Duodenal mucosa (tissue), 2 donors: ENCODE results near the gene SLC15A4.

ENCODE experiments used
- H3K27ac ChIP-seq: one replicate; pipeline ENCODE4 v1.7.0; 2013; ENCODE audit warnings: low read depth, low read length
- H3K27me3 ChIP-seq, 2 donors: one replicate each; pipeline ENCODE4 v1.7.0; 2013; ENCODE audit warnings: low read length in 2 of 2, control low read depth in 1 of 2; ENCODE audit not compliant: insufficient read depth in 2 of 2, control insufficient read depth in 1 of 2
- H3K36me3 ChIP-seq, 2 donors: one replicate each; pipeline ENCODE4 v1.7.0; 2013; ENCODE audit warnings: low read length in 2 of 2, control low read depth in 1 of 2; ENCODE audit not compliant: insufficient read depth in 2 of 2, control insufficient read depth in 1 of 2
- H3K4me1 ChIP-seq, 2 donors: one replicate each; pipeline ENCODE4 v1.7.0; 2013; ENCODE audit warnings: low read length in 2 of 2, control low read depth in 1 of 2; ENCODE audit not compliant: insufficient read depth in 2 of 2, control insufficient read depth in 1 of 2
- H3K4me3 ChIP-seq, 2 donors: one replicate each; pipeline ENCODE4 v1.7.0; 2013; ENCODE audit warnings: low read length in 2 of 2, low read depth in 1 of 2
- H3K9ac ChIP-seq, 2 donors: one replicate each; pipeline ENCODE4 v1.7.0; 2013; ENCODE audit warnings: low read length in 2 of 2, low read depth in 1 of 2
- H3K9me3 ChIP-seq, 2 donors: one replicate each; pipeline ENCODE4 v1.7.0; 2013; ENCODE audit warnings: low read length in 2 of 2, control low read depth in 1 of 2; ENCODE audit not compliant: control insufficient read depth in 1 of 2

SLC15A4 gene

DNA sequence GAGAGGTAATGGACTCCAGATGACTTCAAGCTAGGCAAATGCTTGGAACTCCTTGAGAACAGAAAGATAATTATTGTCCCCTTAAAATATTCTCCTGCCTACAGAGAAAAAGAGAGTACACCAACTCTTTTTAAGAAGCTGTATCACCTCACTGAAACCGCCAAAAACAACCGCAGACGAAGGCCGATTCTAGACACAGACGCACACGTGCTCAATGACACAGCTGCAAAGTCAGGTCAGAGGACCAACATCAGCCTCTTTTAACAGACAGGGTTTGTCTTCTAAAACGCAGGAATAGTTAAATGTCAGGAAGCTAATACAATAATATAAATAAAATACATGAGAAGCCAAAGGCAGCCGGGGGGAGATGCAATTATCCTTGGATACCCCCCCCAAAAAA lies 19.0 kb downstream of the SLC15A4 start:
- Histone ChIP-seq H3K36me3 (peaks cover 28 to 74% of the 10 kb centered on the region in 2 donors), H3K4me3 (no peak overlapping the region), H3K27me3 (no peaks in the 10 kb centered on the region), H3K9me3 (no peaks in the 10 kb centered on the region), H3K4me1 (no peaks in the 10 kb centered on the region), H3K27ac (no peak overlapping the region), H3K9ac (no peak overlapping the region)

DNA sequence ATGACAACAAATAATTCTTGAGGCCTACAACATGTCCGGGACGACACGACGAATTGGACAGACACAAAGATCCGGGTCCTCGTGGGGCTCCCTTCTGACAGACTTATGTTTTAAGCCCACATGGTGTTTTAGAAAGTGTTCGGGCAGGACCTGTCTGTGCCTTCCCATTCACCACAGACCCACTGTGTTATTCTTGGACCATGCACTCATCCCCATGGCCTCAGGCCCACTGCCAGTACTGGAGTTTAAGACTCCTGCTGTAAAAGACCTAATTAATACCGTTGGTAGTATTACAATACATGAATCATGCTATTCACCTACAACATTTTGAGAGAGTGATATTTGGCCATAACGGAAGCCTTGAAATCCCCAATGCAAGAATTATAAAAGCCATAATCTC lies 20.0 kb downstream of the SLC15A4 start:
- H3K27me3 ChIP-seq: no peaks in the 10 kb centered on the region
- H3K9me3 ChIP-seq: no peaks in the 10 kb centered on the region
- H3K9ac ChIP-seq: no peak overlapping the region
- no peak overlapping the region for H3K4me3 ChIP-seq
- peaks cover 30 to 77% of the 10 kb centered on the region in 2 donors for H3K36me3 ChIP-seq
- no peak overlapping the region for H3K27ac ChIP-seq
- H3K4me1 ChIP-seq: peaks cover 0 to 3% of the 10 kb centered on the region in 2 donors

DNA sequence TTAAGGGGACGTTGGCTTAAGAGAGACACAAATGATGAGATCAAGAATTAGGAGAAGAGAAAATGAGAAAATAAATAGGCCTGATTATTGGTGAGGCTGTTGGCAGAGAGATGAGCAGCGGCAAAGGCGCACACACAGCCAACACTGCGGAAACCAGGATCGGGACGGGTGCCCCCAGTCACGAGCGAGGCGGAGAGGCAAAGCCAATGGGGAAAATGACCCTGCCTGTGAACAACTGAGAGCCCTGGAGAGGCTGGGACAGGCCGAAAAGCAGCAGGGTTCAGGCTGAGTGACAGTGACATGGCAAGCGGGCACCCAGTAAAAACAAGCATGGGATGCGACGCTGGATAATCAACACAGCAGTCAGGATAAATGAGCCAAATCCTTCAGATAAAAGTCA lies 21.0 kb downstream of the SLC15A4 start:
- Histone ChIP-seq H3K4me3 (no peak overlapping the region), H3K36me3 (peaks cover 31 to 75% of the 10 kb centered on the region in 2 donors), H3K4me1 (peaks cover 0 to 11% of the 10 kb centered on the region in 2 donors), H3K27me3 (no peaks in the 10 kb centered on the region), H3K27ac (no peak overlapping the region), H3K9me3 (no peaks in the 10 kb centered on the region), H3K9ac (no peak overlapping the region)

DNA sequence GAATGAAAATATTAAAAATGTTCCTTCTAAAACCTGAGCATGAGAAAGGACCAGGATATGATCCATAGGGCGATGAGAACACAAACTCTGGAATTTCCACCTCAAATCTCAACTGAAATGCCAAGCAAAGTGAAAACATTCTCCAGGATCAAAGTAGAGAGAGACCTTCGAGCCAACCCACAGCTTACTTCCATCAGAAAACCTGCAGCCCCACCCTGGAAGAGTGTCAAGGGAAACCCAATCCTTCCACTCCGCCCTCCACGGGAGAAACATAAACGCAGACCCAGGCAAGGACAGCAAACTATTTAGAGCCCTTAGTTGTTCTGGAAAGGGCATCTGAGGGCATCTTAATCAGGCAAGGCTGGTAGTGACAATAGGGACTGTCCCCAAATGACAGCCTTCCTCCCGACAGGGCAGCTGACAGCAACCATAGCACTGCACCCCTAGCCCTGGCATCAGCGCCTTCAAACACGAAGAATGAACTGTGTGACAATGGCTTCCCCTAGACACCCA lies 21.8 kb downstream of the SLC15A4 start:
- H3K27ac ChIP-seq: no peak overlapping the region
- peaks cover 0 to 11% of the 10 kb centered on the region in 2 donors for H3K4me1 ChIP-seq

DNA sequence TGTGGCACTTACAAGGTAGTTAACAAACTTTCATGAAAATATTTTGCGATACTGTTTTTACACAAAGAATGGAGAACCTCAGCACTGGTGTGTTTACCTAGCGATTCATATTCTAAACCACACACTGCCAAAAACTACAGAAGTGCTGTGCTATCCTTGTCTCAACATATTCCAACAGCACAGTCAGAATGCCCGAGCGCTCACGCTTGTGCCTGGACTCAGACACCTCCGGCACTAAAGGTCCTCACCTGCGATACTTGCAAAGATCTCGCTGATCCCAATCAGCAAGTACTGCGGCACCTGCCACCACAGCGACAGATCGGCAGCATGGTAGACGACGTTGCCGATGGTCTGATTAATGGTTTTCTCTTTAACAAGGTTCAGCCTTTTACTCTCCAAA lies 23.2 kb downstream of the SLC15A4 start:
- H3K27ac ChIP-seq: no peak overlapping the region
- no peaks in the 10 kb centered on the region for H3K9me3 ChIP-seq

More for the DNA sequence above, 21.8 kb downstream of the SLC15A4 start:
- no peak overlapping the region for H3K9ac ChIP-seq
- no peaks in the 10 kb centered on the region for H3K9me3 ChIP-seq
- no peaks in the 10 kb centered on the region for H3K27me3 ChIP-seq
- no peak overlapping the region for H3K4me3 ChIP-seq
- peaks cover 31 to 75% of the 10 kb centered on the region in 2 donors for H3K36me3 ChIP-seq

GRCh38 chr12:128798571-128799341 lies 25.0 kb downstream of the SLC15A4 start:
- no peak overlapping the region for H3K27ac ChIP-seq
- H3K9me3 ChIP-seq: no peaks in the 10 kb centered on the region
- no peaks in the 10 kb centered on the region for H3K27me3 ChIP-seq
- H3K4me3 ChIP-seq: no peak overlapping the region
- peaks cover 0 to 11% of the 10 kb centered on the region in 2 donors for H3K4me1 ChIP-seq
- H3K9ac ChIP-seq: no peak overlapping the region
- H3K36me3 ChIP-seq: peaks cover 35 to 84% of the 10 kb centered on the region in 2 donors

More for the DNA sequence above, 23.2 kb downstream of the SLC15A4 start:
- Histone ChIP-seq H3K9ac (no peak overlapping the region), H3K36me3 (peaks cover 31 to 80% of the 10 kb centered on the region in 2 donors), H3K27me3 (no peaks in the 10 kb centered on the region), H3K4me1 (peaks cover 0 to 11% of the 10 kb centered on the region in 2 donors), H3K4me3 (no peak overlapping the region)

GRCh38 chr12:128797119-128798118 lies 26.3 kb downstream of the SLC15A4 start:
- H3K27ac ChIP-seq: no peak overlapping the region

GRCh38 chr12:128796439-128797118 lies 27.2 kb downstream of the SLC15A4 start:
- Histone ChIP-seq H3K4me3 (no peak overlapping the region), H3K4me1 (peaks cover 0 to 17% of the 10 kb centered on the region in 2 donors), H3K27ac (no peak overlapping the region), H3K9me3 (no peaks in the 10 kb centered on the region), H3K9ac (no peak overlapping the region), H3K36me3 (peaks cover 42 to 75% of the 10 kb centered on the region in 2 donors), H3K27me3 (no peaks in the 10 kb centered on the region)

More at GRCh38 chr12:128797119-128798118, 26.3 kb downstream of the SLC15A4 start:
- Histone ChIP-seq H3K4me1 (peaks cover 0 to 11% of the 10 kb centered on the region in 2 donors), H3K36me3 (peaks cover 42 to 78% of the 10 kb centered on the region in 2 donors), H3K4me3 (no peak overlapping the region), H3K27me3 (no peaks in the 10 kb centered on the region), H3K9ac (no peak overlapping the region), H3K9me3 (no peaks in the 10 kb centered on the region)

DNA sequence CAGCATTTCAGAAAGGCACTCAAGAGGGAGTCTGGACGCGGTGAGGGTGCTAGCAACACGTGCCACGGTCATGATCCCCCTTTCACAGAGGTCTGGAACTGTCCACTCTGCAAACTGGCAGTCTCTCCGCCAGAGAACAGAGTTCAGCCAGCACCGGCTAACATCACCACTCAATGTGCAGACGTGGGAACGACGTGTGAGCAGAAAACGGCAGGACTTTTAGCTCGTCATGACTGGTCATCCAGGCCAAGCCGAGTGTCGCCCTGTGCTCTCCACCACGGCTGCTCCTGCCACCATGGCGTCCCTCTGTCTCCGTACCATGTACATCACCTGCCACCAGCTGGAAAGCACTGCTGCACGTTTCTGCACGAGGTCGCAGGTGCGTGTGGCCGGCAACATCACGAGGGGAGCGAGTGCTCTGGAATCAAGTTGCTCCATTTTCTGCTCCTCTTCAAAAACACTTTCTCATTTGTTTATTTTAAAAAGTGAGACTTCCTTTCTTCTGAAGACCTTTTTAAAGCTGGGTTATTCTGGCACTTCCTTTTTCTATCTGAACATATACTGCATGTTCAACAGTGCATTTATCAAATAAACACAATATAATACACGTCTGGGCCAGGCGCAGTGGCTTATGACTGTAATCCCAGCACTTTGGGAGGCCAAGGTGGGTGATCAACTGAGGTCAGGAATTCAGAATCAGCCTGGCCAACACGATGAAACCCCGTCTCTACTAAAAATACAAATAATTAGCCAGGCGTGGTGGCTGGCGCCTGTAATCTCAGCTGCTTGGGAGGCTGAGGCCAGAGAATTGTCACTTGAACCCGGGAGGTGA lies 28.0 kb downstream of the SLC15A4 start:
- H3K27ac ChIP-seq: no peak overlapping the region
- H3K27me3 ChIP-seq: no peaks in the 10 kb centered on the region
- no peak overlapping the region for H3K4me3 ChIP-seq
- peaks cover 38 to 72% of the 10 kb centered on the region in 2 donors for H3K36me3 ChIP-seq
- no peaks in the 10 kb centered on the region for H3K9me3 ChIP-seq
- peaks cover 0 to 17% of the 10 kb centered on the region in 2 donors for H3K4me1 ChIP-seq
- no peak overlapping the region for H3K9ac ChIP-seq
